ENCODE measurements around the gene ASF1A.

DNA sequence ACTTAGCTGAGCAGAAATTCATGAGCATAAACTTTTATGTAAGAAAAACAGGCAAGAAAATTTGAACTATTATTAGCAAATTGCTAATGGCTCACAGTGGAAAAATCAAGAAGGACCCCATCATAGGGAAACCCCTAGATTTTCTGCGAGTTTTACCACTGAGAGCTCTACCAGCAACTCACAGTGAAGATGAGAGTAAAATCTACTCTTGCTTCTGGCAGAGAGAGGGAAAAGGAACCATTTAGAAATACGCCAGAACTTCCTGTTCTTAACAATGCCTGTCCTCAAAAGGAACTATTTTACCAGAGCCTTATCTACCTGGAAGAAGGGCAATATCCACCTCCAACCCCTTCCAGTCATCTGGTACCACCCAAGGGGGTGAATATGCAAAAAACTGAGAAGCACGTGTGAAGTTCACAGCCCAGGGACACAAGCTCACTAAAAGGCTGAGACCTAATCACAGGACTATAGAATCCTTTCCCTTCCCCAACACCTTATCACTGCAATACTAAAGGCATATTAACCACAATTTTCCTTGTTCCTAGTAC is 34.4 kb upstream of the ASF1A start:
- TF ChIP-seq, protein P1, sequence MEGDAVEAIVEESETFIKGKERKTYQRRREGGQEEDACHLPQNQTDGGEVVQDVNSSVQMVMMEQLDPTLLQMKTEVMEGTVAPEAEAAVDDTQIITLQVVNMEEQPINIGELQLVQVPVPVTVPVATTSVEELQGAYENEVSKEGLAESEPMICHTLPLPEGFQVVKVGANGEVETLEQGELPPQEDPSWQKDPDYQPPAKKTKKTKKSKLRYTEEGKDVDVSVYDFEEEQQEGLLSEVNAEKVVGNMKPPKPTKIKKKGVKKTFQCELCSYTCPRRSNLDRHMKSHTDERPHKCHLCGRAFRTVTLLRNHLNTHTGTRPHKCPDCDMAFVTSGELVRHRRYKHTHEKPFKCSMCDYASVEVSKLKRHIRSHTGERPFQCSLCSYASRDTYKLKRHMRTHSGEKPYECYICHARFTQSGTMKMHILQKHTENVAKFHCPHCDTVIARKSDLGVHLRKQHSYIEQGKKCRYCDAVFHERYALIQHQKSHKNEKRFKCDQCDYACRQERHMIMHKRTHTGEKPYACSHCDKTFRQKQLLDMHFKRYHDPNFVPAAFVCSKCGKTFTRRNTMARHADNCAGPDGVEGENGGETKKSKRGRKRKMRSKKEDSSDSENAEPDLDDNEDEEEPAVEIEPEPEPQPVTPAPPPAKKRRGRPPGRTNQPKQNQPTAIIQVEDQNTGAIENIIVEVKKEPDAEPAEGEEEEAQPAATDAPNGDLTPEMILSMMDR (conservative IDR thresholded peaks at IDR 0.05; ENCODE audit: low read depth, low read length) = no peak
- no peak for TF ChIP-seq EZH2 (IDR thresholded peaks at IDR 0.05; ENCODE audit: borderline replicate concordance, low read depth, low read length, poor library complexity, severe bottlenecking)
